Calu3 (cell line): ENCODE measurements around the gene OR10AG1. TPM values are rescaled to one million over a fixed set of nuclear protein-coding genes. Genes with fewer than 3 reads are reported as not detected.

Experiments used
- BruUV-seq: library from RNA; stranded (reverse); fragments of 400-500 nt; replicated peaks from 2 replicates; lab custom pipeline; 2021; lab: Mats Ljungman, UMichigan
- CTCF ChIA-PET: fragments of 300-600 bp; sonication (Branson Sonifier 250); formaldehyde crosslinking; loops from one replicate; lab custom pipeline; 2022; ENCODE audit warnings: antibody characterized with exemption; lab: Charles Lee
- DNase-seq: peaks from one replicate; pipeline ENCODE4 v3.0.0; 2022
- H3K27ac Mint-ChIP-seq: one replicate; pipeline ENCODE4 v1.8.0; 2022; ENCODE audit warnings: mixed read lengths; ENCODE audit not compliant: unreplicated experiment
- H3K27me3 Mint-ChIP-seq: one replicate; pipeline ENCODE4 v1.8.0; 2022; ENCODE audit warnings: mixed read lengths; ENCODE audit not compliant: unreplicated experiment
- H3K36me3 Mint-ChIP-seq: one replicate; pipeline ENCODE4 v1.8.0; 2022; ENCODE audit warnings: mild to moderate bottlenecking, moderate library complexity, mixed read lengths; ENCODE audit not compliant: insufficient read depth, unreplicated experiment
- H3K4me1 Mint-ChIP-seq: one replicate; pipeline ENCODE4 v1.8.0; 2022; ENCODE audit warnings: mild to moderate bottlenecking, low read depth, mixed read lengths; ENCODE audit not compliant: unreplicated experiment
- H3K4me3 Mint-ChIP-seq: one replicate; pipeline ENCODE4 v1.8.0; 2022; ENCODE audit warnings: mild to moderate bottlenecking, low read depth, moderate library complexity, mixed read lengths; ENCODE audit not compliant: unreplicated experiment
- H3K9me3 Mint-ChIP-seq: one replicate; pipeline ENCODE4 v1.8.0; 2022; ENCODE audit warnings: low read depth, mixed read lengths; ENCODE audit not compliant: unreplicated experiment
- intact Hi-C: fragments of 100-400 bp; cut with micrococcal nuclease; formaldehyde crosslinking; loops from one replicate; pipeline ENCODE4 v1.10.0; 2022; ENCODE audit not compliant: unreplicated experiment
- total RNA-seq: library from RNA; stranded (reverse); gene quantifications from 2 replicates; pipeline ENCODE4 v1.2.3, GENCODE V29; 2022
- TF ChIP-seq, protein P1 (sequence below): fragments of 200-600 bp; IDR thresholded peaks from one replicate; pipeline ENCODE4 v1.8.0; 2022; ENCODE audit warnings: antibody characterized with exemption; ENCODE audit not compliant: unreplicated experiment

The OR10AG1 gene
- total RNA-seq, 1 experiment from 2014 or later: not detected

GRCh38 chr11:55970935-55971334 is 1.2 kb upstream of the OR10AG1 start:
- Mint-ChIP-seq H3K36me3 (no peaks in the 10 kb centered on the region), H3K27ac (no peak overlapping the region), H3K9me3 (peaks cover 18% of the 10 kb centered on the region), H3K27me3 (no peaks in the 10 kb centered on the region), H3K4me3 (no peak overlapping the region), H3K4me1 (no peaks in the 10 kb centered on the region)
- DNase-seq: no peak
- TF ChIP-seq, protein P1, sequence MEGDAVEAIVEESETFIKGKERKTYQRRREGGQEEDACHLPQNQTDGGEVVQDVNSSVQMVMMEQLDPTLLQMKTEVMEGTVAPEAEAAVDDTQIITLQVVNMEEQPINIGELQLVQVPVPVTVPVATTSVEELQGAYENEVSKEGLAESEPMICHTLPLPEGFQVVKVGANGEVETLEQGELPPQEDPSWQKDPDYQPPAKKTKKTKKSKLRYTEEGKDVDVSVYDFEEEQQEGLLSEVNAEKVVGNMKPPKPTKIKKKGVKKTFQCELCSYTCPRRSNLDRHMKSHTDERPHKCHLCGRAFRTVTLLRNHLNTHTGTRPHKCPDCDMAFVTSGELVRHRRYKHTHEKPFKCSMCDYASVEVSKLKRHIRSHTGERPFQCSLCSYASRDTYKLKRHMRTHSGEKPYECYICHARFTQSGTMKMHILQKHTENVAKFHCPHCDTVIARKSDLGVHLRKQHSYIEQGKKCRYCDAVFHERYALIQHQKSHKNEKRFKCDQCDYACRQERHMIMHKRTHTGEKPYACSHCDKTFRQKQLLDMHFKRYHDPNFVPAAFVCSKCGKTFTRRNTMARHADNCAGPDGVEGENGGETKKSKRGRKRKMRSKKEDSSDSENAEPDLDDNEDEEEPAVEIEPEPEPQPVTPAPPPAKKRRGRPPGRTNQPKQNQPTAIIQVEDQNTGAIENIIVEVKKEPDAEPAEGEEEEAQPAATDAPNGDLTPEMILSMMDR: no peak
- no TSS peak for BruUV-seq
- CTCF ChIA-PET: no interaction called here
- intact Hi-C loops: no loop called here

DNA sequence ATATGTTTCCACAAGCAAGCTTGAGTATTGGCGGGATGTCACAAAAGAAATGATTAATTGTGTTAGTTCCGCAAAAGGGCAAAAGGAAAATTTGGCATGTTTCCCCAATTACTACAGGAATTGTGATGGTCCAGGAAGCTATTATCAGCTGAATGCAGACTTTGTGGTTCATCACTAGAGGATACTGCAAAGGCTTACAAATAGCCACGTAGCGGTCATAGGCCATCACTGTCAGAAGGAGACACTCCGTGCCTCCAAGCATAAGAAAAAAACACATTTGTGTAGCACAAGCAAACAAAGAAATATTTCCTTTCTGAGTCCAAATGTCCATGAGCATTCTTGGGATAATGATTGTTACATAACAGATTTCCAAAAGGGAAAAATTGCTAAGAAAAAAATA is 1.8 kb downstream of the OR10AG1 start:
- no peak overlapping the region for H3K27ac Mint-ChIP-seq
- H3K9me3 Mint-ChIP-seq: peaks cover 18% of the 10 kb centered on the region
- CTCF ChIA-PET: no interaction called here
- H3K4me3 Mint-ChIP-seq: no peak overlapping the region
- no peaks in the 10 kb centered on the region for H3K36me3 Mint-ChIP-seq
- no TSS peak for BruUV-seq
- no peaks in the 10 kb centered on the region for H3K27me3 Mint-ChIP-seq
- H3K4me1 Mint-ChIP-seq: no peaks in the 10 kb centered on the region
- TF ChIP-seq, protein P1: no peak
- DNase-seq: no peak
- intact Hi-C loops: no loop called here

DNA sequence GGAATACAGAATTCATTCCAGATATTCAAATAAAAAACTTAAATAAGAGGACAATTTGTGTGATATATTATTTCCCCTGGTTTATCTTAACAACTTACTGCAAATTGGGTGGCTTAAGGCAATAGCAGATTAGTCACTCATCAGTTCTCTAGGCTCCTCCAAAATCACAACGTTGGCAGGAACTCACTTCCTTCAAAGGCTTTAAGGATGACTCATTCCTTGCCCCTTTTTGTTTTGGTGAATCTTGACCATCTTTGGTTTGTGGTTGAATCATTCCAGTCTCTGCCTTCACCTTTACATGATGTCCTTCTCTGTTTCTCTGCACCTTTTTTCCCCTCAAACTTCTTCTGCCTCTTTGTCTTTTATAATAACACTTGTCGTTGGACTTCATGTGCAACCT is 3.4 kb downstream of the OR10AG1 start:
- TF ChIP-seq, protein P1: no peak
- no TSS peak for BruUV-seq
- H3K27ac Mint-ChIP-seq: no peak overlapping the region
- H3K36me3 Mint-ChIP-seq: no peaks in the 10 kb centered on the region
- intact Hi-C loops: no loop called here
- no peak for DNase-seq
- H3K4me1 Mint-ChIP-seq: no peaks in the 10 kb centered on the region
- H3K4me3 Mint-ChIP-seq: no peak overlapping the region
- H3K9me3 Mint-ChIP-seq: peaks cover 11% of the 10 kb centered on the region
- H3K27me3 Mint-ChIP-seq: no peaks in the 10 kb centered on the region
- CTCF ChIA-PET: no interaction called here

DNA sequence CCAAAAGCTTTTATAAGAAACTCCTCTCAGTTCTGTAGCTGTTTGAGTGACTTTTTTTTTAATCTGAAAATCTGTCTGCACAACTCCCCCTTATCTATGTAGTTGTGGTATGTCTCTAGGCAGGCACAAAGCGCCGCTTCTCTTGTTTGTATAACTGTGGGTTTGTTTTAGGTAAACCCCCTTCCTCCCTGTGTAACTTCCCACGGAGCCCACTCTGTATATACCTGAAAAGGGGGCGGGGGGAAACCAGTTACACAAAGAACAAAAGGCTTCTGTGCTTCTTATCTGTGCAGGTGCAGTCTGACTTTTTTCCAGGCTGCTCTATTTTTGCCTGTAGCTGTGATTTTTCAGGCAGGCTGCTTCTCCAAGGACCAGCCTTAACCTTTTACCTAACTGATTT is 13.2 kb downstream of the OR10AG1 start:
- CTCF ChIA-PET: no interaction called here
- Mint-ChIP-seq H3K36me3 (no peaks in the 10 kb centered on the region), H3K27ac (no peak overlapping the region), H3K4me1 (no peaks in the 10 kb centered on the region), H3K27me3 (no peaks in the 10 kb centered on the region), H3K4me3 (no peak overlapping the region), H3K9me3 (peaks cover 5% of the 10 kb centered on the region)
- DNase-seq: no peak
- TF ChIP-seq, protein P1: no peak
- intact Hi-C loops: no loop called here
- BruUV-seq: no TSS peak
